SK-N-SH treated with all-trans-retinoic acid at 6 μM for 48 hours (cell line): ENCODE measurements around the gene NBEAL1.

ENCODE experiments used
- ATAC-seq: fragments of 200-7000 bp; cut with Tn5 transposase; 3 replicates; pipeline ENCODE4 v1.9.1; 2020; ENCODE audit warnings: mild to moderate bottlenecking, moderate library complexity
- ARNTL ChIP-seq: fragments of 450-650 bp; formaldehyde crosslinking; IDR thresholded peaks from 2 replicates; pipeline ENCODE4 v1.5.0; 2020; ENCODE audit warnings: low read depth, mild to moderate bottlenecking, moderate library complexity, borderline replicate concordance
- BACH2 ChIP-seq: fragments of 250-450 bp; sonication (Bioruptor Pico); IDR thresholded peaks from 2 replicates; pipeline ENCODE4 v1.9.0; 2021; ENCODE audit warnings: mild to moderate bottlenecking, borderline replicate concordance
- CREB5 ChIP-seq: fragments of 250-450 bp; sonication (Bioruptor Pico); IDR thresholded peaks from 2 replicates; pipeline ENCODE4 v1.5.1; 2020; ENCODE audit warnings: low read depth, mild to moderate bottlenecking, moderate library complexity
- CSDC2 ChIP-seq: fragments of 250-450 bp; sonication (Bioruptor Pico); IDR thresholded peaks from 2 replicates; pipeline ENCODE4 v1.5.0; 2020; ENCODE audit warnings: mild to moderate bottlenecking, moderate library complexity
- CSRNP3 ChIP-seq: fragments of 250-450 bp; sonication (Bioruptor Pico); IDR thresholded peaks from 2 replicates; pipeline ENCODE4 v1.5.1; 2021; ENCODE audit warnings: mild to moderate bottlenecking, moderate library complexity
- ESRRG ChIP-seq: fragments of 250-450 bp; sonication (Bioruptor Pico); IDR thresholded peaks from 2 replicates; pipeline ENCODE4 v1.6.1; 2021; ENCODE audit warnings: mild to moderate bottlenecking
- GLIS3 ChIP-seq: fragments of 250-450 bp; sonication (Bioruptor Pico); IDR thresholded peaks from 2 replicates; pipeline ENCODE4 v1.5.0; 2020; ENCODE audit warnings: mild to moderate bottlenecking, moderate library complexity
- ISL1 ChIP-seq: fragments of 250-450 bp; sonication (Bioruptor Pico); IDR thresholded peaks from 2 replicates; pipeline ENCODE4 v2.1.2; 2022; ENCODE audit warnings: mild to moderate bottlenecking, moderate library complexity
- OSR1 ChIP-seq: fragments of 250-450 bp; sonication (Bioruptor Pico); IDR thresholded peaks from 2 replicates; pipeline ENCODE4 v1.8.0; 2022; ENCODE audit warnings: moderate library complexity, mild to moderate bottlenecking, inconsistent platforms
- PATZ1 ChIP-seq: fragments of 250-450 bp; sonication (Bioruptor Pico); IDR thresholded peaks from 2 replicates; pipeline ENCODE4 v1.8.0; 2020; ENCODE audit warnings: mild to moderate bottlenecking, moderate library complexity, borderline replicate concordance
- POU6F1 ChIP-seq: fragments of 250-450 bp; sonication (Bioruptor Pico); IDR thresholded peaks from 2 replicates; pipeline ENCODE4 v1.8.0; 2021; ENCODE audit warnings: low read depth, mild to moderate bottlenecking, moderate library complexity, borderline replicate concordance
- PPARA ChIP-seq: fragments of 250-450 bp; sonication (Bioruptor Pico); IDR thresholded peaks from 2 replicates; pipeline ENCODE4 v1.5.0; 2020; ENCODE audit warnings: mild to moderate bottlenecking, borderline replicate concordance
- RARB ChIP-seq: fragments of 250-450 bp; sonication (Bioruptor Pico); IDR thresholded peaks from 2 replicates; pipeline ENCODE4 v1.8.0; 2021; ENCODE audit warnings: mild to moderate bottlenecking, moderate library complexity
- SNAI2 ChIP-seq: fragments of 250-450 bp; sonication (Bioruptor Pico); IDR thresholded peaks from 2 replicates; pipeline ENCODE4 v1.5.0; 2020; ENCODE audit warnings: mild to moderate bottlenecking, moderate library complexity
- TCF4 ChIP-seq: fragments of 250-450 bp; sonication (Bioruptor Pico); IDR thresholded peaks from 2 replicates; pipeline ENCODE4 v1.8.0; 2021; ENCODE audit warnings: mild to moderate bottlenecking, moderate library complexity, borderline replicate concordance
- TSHZ2 ChIP-seq: fragments of 250-450 bp; sonication (Bioruptor Pico); IDR thresholded peaks from 2 replicates; pipeline ENCODE4 v1.5.0; 2020; ENCODE audit warnings: mild to moderate bottlenecking, moderate library complexity
- ZC3H10 ChIP-seq: fragments of 250-450 bp; sonication (Bioruptor Pico); IDR thresholded peaks from 2 replicates; pipeline ENCODE4 v1.5.1; 2021; ENCODE audit warnings: mild to moderate bottlenecking, moderate library complexity
- ZFP3 ChIP-seq: fragments of 250-450 bp; sonication (Bioruptor Pico); IDR thresholded peaks from 2 replicates; pipeline ENCODE4 v1.5.0; 2020; ENCODE audit warnings: mild to moderate bottlenecking, moderate library complexity
- ZFP30 ChIP-seq: fragments of 450-650 bp; formaldehyde crosslinking; IDR thresholded peaks from 2 replicates; pipeline ENCODE4 v1.5.0; 2022; ENCODE audit warnings: mild to moderate bottlenecking, moderate library complexity
- ZNF565 ChIP-seq: fragments of 450-650 bp; formaldehyde crosslinking; conservative IDR thresholded peaks from 2 replicates; pipeline ENCODE4 v1.5.0; 2020; ENCODE audit warnings: low read depth, mild to moderate bottlenecking, moderate library complexity
- ZNF70 ChIP-seq: fragments of 450-650 bp; formaldehyde crosslinking; IDR thresholded peaks from 2 replicates; pipeline ENCODE4 v1.5.0; 2020; ENCODE audit warnings: mild to moderate bottlenecking, moderate library complexity
- ZNF8 ChIP-seq: fragments of 450-650 bp; formaldehyde crosslinking; IDR thresholded peaks from 2 replicates; pipeline ENCODE4 v1.5.0; 2020; ENCODE audit warnings: mild to moderate bottlenecking, moderate library complexity

Gene NBEAL1

GRCh38 chr2:203240491-203240890 is 225.8 kb downstream of the NBEAL1 start:
- ATAC-seq, result no peak
- TF ChIP-seq ZNF8 (CRISPR knock-in tag) (no peak), TCF4 (CRISPR knock-in tag) (no peak), PPARA (CRISPR knock-in tag) (no peak), RARB (CRISPR knock-in tag) (no peak), CREB5 (CRISPR knock-in tag) (no peak), ISL1 (CRISPR knock-in tag) (no peak), ESRRG (no peak), CSDC2 (no peak), CSRNP3 (CRISPR knock-in tag) (no peak), TSHZ2 (CRISPR knock-in tag) (no peak), ZC3H10 (CRISPR knock-in tag) (no peak), ZNF565 (no peak), ZFP30 (CRISPR knock-in tag) (no peak), SNAI2 (no peak), BACH2 (CRISPR knock-in tag) (no peak), ZNF70 (no peak), PATZ1 (CRISPR knock-in tag) (no peak)

- TF ChIP-seq BACH2 (CRISPR knock-in tag) (no peak), CSDC2 (no peak), ESRRG (no peak), PATZ1 (CRISPR knock-in tag) (no peak), ZNF70 (no peak), ZNF565 (no peak), SNAI2 (no peak), ZC3H10 (CRISPR knock-in tag) (no peak), GLIS3 (CRISPR knock-in tag) (no peak), ISL1 (CRISPR knock-in tag) (no peak), CSRNP3 (CRISPR knock-in tag) (no peak), ZNF8 (CRISPR knock-in tag) (no peak), ARNTL (CRISPR knock-in tag) (no peak), PPARA (CRISPR knock-in tag) (no peak), TCF4 (CRISPR knock-in tag) (no peak)
- no peak for ATAC-seq
These were observed 227.8 kb downstream of the NBEAL1 start for GRCh38 chr2:203242518-203242917.

GRCh38 chr2:203246646-203247045 is 232.0 kb downstream of the NBEAL1 start:
- no peak for ATAC-seq
- no peak for TF ChIP-seq ZFP3 (CRISPR knock-in tag)
- TF ChIP-seq POU6F1, result no peak
- TF ChIP-seq CSDC2, result no peak
- TF ChIP-seq ISL1 (CRISPR knock-in tag), result no peak
- TF ChIP-seq ZFP30 (CRISPR knock-in tag), result no peak
- no peak for TF ChIP-seq RARB (CRISPR knock-in tag)
- TF ChIP-seq TCF4 (CRISPR knock-in tag), result no peak
- no peak for TF ChIP-seq ZC3H10 (CRISPR knock-in tag)
- TF ChIP-seq OSR1, result no peak
